Skeletal muscle satellite cell (primary cell): ENCODE measurements around the gene FLT3. TPM values are rescaled to one million over a fixed set of nuclear protein-coding genes. Genes with fewer than 3 reads are reported as not detected.
"Not testable (repeated sequence)": the region's sequence is repeated elsewhere in the genome, so short reads cannot be mapped to it uniquely, and the experiment has no call there.

ENCODE experiments used
- H3K27me3 ChIP-seq: 2 replicates; pipeline ENCODE4 v1.7.0; 2013; ENCODE audit warnings: low read length; ENCODE audit not compliant: control insufficient read depth, insufficient read depth
- H3K36me3 ChIP-seq: 2 replicates; pipeline ENCODE4 v1.7.0; 2013; ENCODE audit warnings: mild to moderate bottlenecking, control low read depth, low read length; ENCODE audit not compliant: insufficient read depth
- H3K4me1 ChIP-seq: 2 replicates; pipeline ENCODE4 v1.7.0; 2013; ENCODE audit warnings: low read length; ENCODE audit not compliant: control insufficient read depth, insufficient read depth
- H3K4me2 ChIP-seq: 2 replicates; pipeline ENCODE4 v1.7.0; 2013; ENCODE audit warnings: mild to moderate bottlenecking, low read length
- H3K4me3 ChIP-seq: 2 replicates; pipeline ENCODE4 v1.7.0; 2013; ENCODE audit warnings: low read length
- H3K9ac ChIP-seq: 2 replicates; pipeline ENCODE4 v1.7.0; 2013; ENCODE audit warnings: mild to moderate bottlenecking, low read depth, low read length, moderate library complexity
- H3K9me3 ChIP-seq: replicated peaks from 2 replicates; pipeline ENCODE4 v1.7.0; 2013; ENCODE audit warnings: mild to moderate bottlenecking, control low read depth, low read length
- total RNA-seq: library from RNA; depleted of rRNA; stranded (reverse); fragments of >200 nt; gene quantifications from 2 replicates; pipeline ENCODE4 v1.2.3, GENCODE V29; 2012; rRNA removed

The FLT3 gene
- total RNA-seq = not detected in 2 replicates

- peak within 1 kb of the TSS; percentile 80 for H3K4me2 ChIP-seq
- H3K4me3 ChIP-seq = peak within 1 kb of the TSS; percentile 57
- H3K9ac ChIP-seq = no peak within 1 kb of the TSS
- no peaks in the 10 kb centered on the region for H3K36me3 ChIP-seq
- no peaks in the 10 kb centered on the region for H3K4me1 ChIP-seq
- peaks cover 59% of the 10 kb centered on the region for H3K27me3 ChIP-seq
- no peaks in the 10 kb centered on the region for H3K9me3 ChIP-seq
Observed at GRCh38 chr13:28100150-28101121, at the start of gene FLT3. FLT3 (minus strand) TSS chr13:28100576; CDS start chr13:28100510, 66 bp downstream.

GRCh38 chr13:28147495-28147894 lies 47.1 kb upstream of the FLT3 start:
- no peaks in the 10 kb centered on the region for H3K36me3 ChIP-seq

GRCh38 chr13:28145049-28145448 lies 44.7 kb upstream of the FLT3 start:
- Histone ChIP-seq H3K36me3 (no peaks in the 10 kb centered on the region), H3K4me3 (no peak overlapping the region), H3K4me1 (peaks cover 13% of the 10 kb centered on the region), H3K4me2 (no peak overlapping the region), H3K27me3 (no peaks in the 10 kb centered on the region), H3K9me3 (no peaks in the 10 kb centered on the region), H3K9ac (no peak overlapping the region)

More at GRCh38 chr13:28147495-28147894, 47.1 kb upstream of the FLT3 start:
- no peaks in the 10 kb centered on the region for H3K27me3 ChIP-seq
- no peak overlapping the region for H3K4me2 ChIP-seq
- no peaks in the 10 kb centered on the region for H3K9me3 ChIP-seq
- H3K4me1 ChIP-seq = peaks cover 6% of the 10 kb centered on the region
- H3K4me3 ChIP-seq = no peak overlapping the region
- no peak overlapping the region for H3K9ac ChIP-seq

- H3K36me3 ChIP-seq, H3K4me2 ChIP-seq, H3K9ac ChIP-seq, H3K27me3 ChIP-seq, H3K9me3 ChIP-seq, H3K4me3 ChIP-seq: not testable (repeated sequence)
- peaks cover 14% of the 10 kb centered on the region for H3K4me1 ChIP-seq
Observed at GRCh38 chr13:28141542-28141941, 41.2 kb upstream of the FLT3 start.

GRCh38 chr13:28140433-28141125 lies 40.2 kb upstream of the FLT3 start:
- peaks cover 14% of the 10 kb centered on the region for H3K4me1 ChIP-seq

GRCh38 chr13:28138756-28139470 lies 38.5 kb upstream of the FLT3 start:
- Histone ChIP-seq H3K36me3 (no peaks in the 10 kb centered on the region), H3K27me3 (no peaks in the 10 kb centered on the region), H3K4me1 (peaks cover 14% of the 10 kb centered on the region), H3K4me3 (peak overlapping the region; percentile 75), H3K4me2 (peak overlapping the region; percentile 99), H3K9me3 (no peaks in the 10 kb centered on the region), H3K9ac (peak overlapping the region; percentile 95)

More at GRCh38 chr13:28140433-28141125, 40.2 kb upstream of the FLT3 start:
- Histone ChIP-seq H3K4me2 (peak overlapping the region; percentile 99), H3K9me3 (no peaks in the 10 kb centered on the region), H3K36me3 (no peaks in the 10 kb centered on the region), H3K4me3 (peak overlapping the region; percentile 75), H3K9ac (peak overlapping the region; percentile 95), H3K27me3 (no peaks in the 10 kb centered on the region)

GRCh38 chr13:28138012-28138755 lies 37.8 kb upstream of the FLT3 start, which contains the start of gene PAN3:
PAN3 (plus strand) TSS chr13:28138545; CDS start chr13:28138658, 113 bp downstream.
- H3K27me3 ChIP-seq = no peaks in the 10 kb centered on the region
- H3K4me3 ChIP-seq = peak within 1 kb of the TSS; percentile 75
- no peaks in the 10 kb centered on the region for H3K9me3 ChIP-seq
- H3K9ac ChIP-seq = peak within 1 kb of the TSS; percentile 95
- H3K36me3 ChIP-seq = no peaks in the 10 kb centered on the region
- H3K4me1 ChIP-seq = peaks cover 14% of the 10 kb centered on the region
- peak within 1 kb of the TSS; percentile 99 for H3K4me2 ChIP-seq

- peak overlapping the region; percentile 95 for H3K9ac ChIP-seq
- no peaks in the 10 kb centered on the region for H3K9me3 ChIP-seq
- H3K36me3 ChIP-seq = no peaks in the 10 kb centered on the region
- H3K4me2 ChIP-seq = peak overlapping the region; percentile 85
- H3K4me1 ChIP-seq = peaks cover 14% of the 10 kb centered on the region
- peak overlapping the region; percentile 75 for H3K4me3 ChIP-seq
- no peaks in the 10 kb centered on the region for H3K27me3 ChIP-seq
Observed at GRCh38 chr13:28137596-28137995, 37.2 kb upstream of the FLT3 start.

GRCh38 chr13:28136916-28137315 lies 36.5 kb upstream of the FLT3 start:
- H3K4me1 ChIP-seq = peaks cover 14% of the 10 kb centered on the region
- peak overlapping the region; percentile 85 for H3K4me2 ChIP-seq
- peak overlapping the region; percentile 95 for H3K9ac ChIP-seq
- H3K4me3 ChIP-seq = peak overlapping the region; percentile 75
- no peaks in the 10 kb centered on the region for H3K27me3 ChIP-seq
- H3K9me3 ChIP-seq = no peaks in the 10 kb centered on the region
- no peaks in the 10 kb centered on the region for H3K36me3 ChIP-seq

GRCh38 chr13:28131646-28132045 lies 31.3 kb upstream of the FLT3 start:
- H3K36me3 ChIP-seq = no peaks in the 10 kb centered on the region
- no peaks in the 10 kb centered on the region for H3K4me1 ChIP-seq
- H3K4me3 ChIP-seq = no peak overlapping the region
- no peak overlapping the region for H3K4me2 ChIP-seq
- H3K27me3 ChIP-seq = peaks cover 8% of the 10 kb centered on the region
- H3K9me3 ChIP-seq = no peaks in the 10 kb centered on the region
- no peak overlapping the region for H3K9ac ChIP-seq
